PC-3 (cell line): ENCODE measurements around the gene RSBN1L.
"Not testable (repeated sequence)": the region's sequence is repeated elsewhere in the genome, so short reads cannot be mapped to it uniquely, and the experiment has no call there.

Experiments used
- CTCF ChIP-seq: fragments of 300-600 bp; sonication (generic); conservative IDR thresholded peaks from 2 replicates; pipeline ENCODE4 v1.5.1; 2017; ENCODE audit warnings: antibody characterized with exemption, low read depth, mild to moderate bottlenecking, low read length
- EZH2 ChIP-seq: fragments of 300-600 bp; sonication (generic); IDR thresholded peaks from one replicate; pipeline ENCODE4 v1.6.1; 2017; ENCODE audit warnings: antibody characterized with exemption, mild to moderate bottlenecking, low read length; ENCODE audit not compliant: unreplicated experiment
- EZH2phosphoT487 ChIP-seq: fragments of 300-600 bp; sonication (generic); IDR thresholded peaks from 2 replicates; pipeline ENCODE4 v1.6.1; 2018; ENCODE audit warnings: mild to moderate bottlenecking, antibody characterized with exemption, low read length, borderline replicate concordance

GRCh38 chr7:77652826-77653225 is 43.4 kb upstream of the RSBN1L start:
- TF ChIP-seq EZH2, CTCF, EZH2phosphoT487: not testable (repeated sequence)
